ENCODE measurements around the gene NOC2L.

Gene NOC2L

DNA sequence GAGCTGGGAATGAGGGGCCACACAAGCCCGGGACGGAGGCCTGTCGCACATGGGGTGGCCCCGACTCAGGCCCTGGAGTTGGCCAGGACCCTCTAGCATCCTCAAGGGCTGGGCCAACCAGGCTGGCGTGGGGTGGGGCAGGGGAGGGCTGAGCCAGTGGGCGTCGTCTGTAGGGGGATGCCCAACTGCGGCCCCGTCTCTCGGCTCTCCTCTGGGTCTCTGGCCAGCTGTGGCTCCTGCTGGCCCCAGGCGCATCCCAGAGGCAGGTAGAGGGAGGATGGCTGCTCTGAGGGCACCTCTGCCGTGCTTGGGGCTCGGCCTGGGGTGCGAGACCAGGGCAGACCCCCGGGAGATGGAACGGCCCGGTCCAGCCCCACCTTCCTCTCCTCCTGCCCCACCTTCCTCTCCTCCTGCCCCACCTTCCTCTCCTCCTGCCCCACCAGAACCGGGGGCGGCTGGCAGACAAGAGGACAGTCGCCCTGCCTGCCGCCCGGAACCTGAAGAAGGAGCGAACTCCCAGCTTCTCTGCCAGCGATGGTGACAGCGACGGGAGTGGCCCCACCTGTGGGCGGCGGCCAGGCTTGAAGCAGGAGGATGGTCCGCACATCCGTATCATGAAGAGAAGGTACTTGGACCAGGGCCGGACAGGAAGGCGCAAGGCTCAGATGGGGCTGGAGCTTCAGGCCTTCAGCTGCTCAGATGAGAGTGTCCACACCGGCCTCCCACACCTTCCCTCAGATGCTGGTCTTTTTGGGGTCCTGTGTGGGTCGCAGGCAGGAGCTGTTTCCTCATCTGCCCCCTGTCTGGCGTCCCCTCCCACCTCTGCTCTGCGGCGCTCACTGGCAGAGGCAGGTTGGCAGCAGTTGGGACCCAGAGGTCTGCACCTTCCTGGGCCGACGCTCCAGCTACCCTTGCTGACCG is 29.1 kb downstream of the NOC2L start:
- DNase-seq (ENCODE audit: low read depth), result no peak

GRCh38 chr1:928825-929661 is 30.0 kb downstream of the NOC2L start:
- no peak for DNase-seq (ENCODE audit: low read depth)

DNA sequence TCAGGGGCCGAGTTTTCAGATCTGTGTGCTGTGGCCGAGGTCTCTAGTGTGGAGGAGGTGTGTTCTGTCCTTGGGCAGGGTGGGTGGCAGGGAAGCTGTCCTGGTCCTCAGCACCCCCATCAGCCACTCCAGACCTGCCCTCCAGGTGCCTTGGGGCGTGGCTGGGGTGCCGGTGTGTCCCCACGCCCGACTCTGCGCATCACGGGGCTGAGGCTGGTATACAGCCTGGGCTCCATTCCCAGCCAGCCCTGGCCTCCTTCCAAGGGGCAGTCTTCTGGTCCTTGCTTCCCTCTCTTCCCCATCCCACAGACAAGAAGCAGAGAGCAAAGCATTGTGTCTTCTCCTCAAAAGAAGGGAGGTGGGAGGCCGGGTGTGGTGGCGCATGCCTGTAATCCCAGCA is 31.3 kb downstream of the NOC2L start:
- no peak for DNase-seq (ENCODE audit: low read depth)

DNA sequence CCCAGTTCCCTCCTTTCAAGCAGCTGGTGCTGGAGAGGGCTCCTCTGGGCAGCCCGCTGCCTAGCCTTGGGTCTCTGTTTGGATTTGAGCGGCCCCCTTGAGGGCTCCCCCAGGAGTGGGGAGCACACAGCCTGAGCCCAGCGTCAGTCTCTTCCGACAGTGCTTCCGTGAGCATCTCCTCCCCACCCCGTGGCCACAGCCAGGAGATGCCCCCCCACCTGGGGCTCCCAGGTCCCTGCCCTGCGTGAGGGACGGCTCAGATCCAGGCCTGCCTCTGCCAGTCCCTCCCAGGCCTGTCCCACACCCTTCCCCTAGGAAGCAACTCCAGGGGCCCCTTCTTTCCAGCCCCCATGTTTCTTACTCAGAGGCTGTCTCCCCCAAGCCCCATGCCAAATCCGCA is 31.8 kb downstream of the NOC2L start:
- DNase-seq (ENCODE audit: low read depth), result no peak

- no peak for DNase-seq (ENCODE audit: low read depth)
Observed at GRCh38 chr1:925561-926421, 33.3 kb downstream of the NOC2L start.

- no peak for DNase-seq (ENCODE audit: low read depth)
Observed at GRCh38 chr1:924656-925560, 34.1 kb downstream of the NOC2L start.

GRCh38 chr1:923991-924655 is 34.9 kb downstream of the NOC2L start:
- DNase-seq (ENCODE audit: low read depth), result no peak

DNA sequence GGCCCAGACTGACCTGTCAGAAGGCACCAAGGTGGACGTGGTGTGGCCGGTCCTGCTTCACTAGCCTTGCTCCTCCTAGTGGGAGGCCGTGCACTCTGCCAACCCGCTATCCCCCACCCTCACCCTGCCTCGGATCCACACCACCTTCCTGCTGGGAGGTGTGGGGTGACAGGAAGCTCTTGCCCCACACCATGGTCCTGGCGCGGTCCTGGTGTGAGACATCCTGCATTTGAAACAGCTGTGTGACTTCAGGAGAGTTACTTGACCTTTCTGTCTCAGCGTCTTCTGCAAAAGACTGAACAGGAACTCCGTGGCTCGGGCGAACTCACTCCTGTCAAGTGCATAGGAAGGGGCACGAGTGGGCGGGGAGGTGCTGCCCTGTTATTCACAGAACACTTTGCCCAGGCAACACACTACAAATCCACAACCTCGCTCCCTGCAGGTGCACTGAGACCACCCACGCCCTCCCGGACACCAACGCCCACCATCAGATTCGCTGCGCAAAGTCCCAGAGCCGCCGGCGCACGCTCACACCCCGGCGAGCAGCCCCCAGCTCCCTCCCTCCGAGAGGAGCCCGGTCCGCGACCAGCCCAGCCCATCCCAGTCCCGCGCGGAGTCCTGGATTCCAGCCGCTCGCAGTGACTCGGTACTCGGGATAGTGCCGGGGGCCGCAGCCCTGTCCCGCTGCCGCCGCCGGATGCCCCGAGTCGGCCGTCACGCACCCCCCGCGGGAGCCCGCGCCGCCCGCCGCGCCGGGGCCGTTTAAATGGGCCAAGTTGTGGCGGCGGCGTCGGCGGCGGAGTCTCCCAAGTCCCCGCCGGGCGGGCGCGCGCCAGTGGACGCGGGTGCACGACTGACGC is 35.7 kb downstream of the NOC2L start, which contains the start of gene SAMD11:
TSS of gene SAMD11 (plus strand) at position 793 of the 860 bp plus-strand sequence. CDS start 509 bp downstream, outside the sequence.
- DNase-seq (ENCODE audit: low read depth), result peak; percentile 79

DNA sequence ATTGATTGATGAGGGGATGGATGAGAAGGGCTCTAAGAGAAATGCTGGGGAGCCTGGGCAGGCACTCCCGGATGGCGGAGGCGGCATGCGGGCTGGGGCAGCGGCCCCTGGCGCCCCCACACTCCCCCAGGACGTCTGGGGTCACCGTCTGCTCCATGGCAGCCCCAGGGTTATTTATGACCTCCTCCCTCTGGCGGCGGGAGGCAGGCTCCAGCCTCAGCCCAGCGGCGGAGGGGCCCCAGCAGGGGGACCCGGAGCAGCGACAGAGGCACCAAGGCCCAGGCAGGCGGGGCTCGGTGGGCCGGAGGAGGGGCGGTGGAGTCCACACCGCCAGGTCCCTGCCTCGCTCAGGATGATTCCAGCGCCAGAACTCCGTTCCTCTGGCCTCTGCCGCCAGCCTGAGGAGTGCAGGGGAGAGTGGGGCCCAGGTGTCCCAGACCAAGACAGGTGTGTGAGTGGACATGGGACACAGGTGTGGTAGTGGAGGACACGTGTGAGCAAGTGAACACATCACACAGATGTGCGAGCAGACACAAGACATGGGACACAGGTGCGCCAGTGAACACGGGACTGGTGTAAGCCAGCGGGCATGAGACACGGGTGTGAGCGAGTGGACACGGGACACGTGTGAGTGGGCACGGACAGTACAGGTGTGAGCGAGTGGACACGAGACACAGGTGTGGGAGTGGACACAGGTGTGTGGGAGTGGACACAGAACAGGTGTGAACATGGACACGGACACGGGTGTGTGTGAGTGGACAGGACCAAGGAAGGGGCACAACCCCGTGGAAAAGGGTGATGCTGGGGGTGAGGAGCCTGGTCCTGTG is 37.8 kb downstream of the NOC2L start:
- peak; percentile 54 for DNase-seq (ENCODE audit: low read depth)

- no peak for DNase-seq (ENCODE audit: low read depth)
Observed at GRCh38 chr1:920521-920920, 38.5 kb downstream of the NOC2L start.

DNA sequence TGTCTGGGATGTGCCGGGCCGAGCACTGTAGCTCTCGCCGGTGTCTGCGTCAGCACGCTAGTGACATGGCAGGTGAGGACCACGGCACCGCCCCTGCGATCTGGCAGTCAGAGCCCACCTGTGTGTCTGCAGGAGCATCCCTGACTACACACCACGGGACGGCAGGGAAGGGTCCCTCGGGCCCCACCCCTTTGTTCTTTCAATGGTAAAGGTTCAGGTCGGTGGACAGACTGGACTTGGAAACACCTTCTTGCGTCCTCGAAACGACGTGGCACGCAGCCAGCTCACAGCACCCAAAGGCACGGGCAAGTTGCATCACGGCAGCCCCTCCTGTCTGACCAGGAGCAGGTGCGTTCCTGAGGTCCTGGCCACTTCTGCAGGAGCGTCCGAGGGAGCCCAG is 39.0 kb downstream of the NOC2L start:
- no peak for DNase-seq (ENCODE audit: low read depth)

DNA sequence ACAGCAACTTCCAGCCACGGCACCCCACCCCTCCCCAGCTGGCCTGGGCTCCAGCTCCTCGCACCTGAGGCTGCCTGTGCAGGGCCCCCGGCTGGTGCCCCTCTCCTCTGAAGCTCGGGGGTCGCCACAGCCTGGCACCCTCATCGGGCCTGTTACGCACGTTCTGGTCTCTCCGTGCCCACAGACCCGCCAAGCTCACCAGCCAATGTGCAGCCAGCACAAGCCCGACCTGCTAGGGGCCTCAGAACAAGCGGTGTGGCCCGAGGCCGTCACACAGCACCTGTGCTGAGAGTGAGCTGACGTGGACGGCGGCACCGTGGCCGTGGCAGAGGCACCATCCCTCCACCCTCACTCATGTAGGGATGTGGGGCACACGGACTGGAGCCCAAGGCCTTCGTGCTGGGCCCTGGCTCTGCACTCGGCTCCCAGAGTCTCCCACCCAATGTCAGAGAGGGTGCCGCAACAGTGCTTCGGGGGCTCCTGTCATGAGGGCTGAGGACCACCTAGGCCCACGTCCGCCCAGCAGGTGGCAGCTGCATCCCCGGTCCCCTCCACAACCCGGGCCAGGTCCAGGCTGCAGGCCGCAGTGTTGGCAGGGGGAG is 39.7 kb downstream of the NOC2L start:
- no peak for DNase-seq (ENCODE audit: low read depth)

DNA sequence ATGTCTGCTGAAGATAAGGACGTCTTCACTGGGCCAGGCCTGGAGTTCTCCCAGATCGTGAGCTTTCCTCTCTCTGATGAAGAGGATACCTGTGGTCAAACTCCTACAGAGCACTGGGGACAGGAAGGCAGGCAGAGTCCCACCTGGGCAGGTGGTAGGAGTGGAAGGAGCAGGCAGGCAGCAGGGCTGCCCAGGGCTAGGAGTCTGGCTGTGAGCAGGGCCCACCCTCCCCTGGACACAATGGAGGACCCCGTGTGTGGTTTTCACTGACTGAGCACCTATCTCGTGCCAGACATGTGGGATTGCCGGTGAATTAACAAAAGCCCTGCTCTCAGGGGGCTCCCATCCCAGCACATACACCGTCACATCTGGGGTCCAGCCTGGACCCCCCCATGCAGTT is 40.2 kb downstream of the NOC2L start:
- no peak for DNase-seq (ENCODE audit: low read depth)

GRCh38 chr1:918353-918752 is 40.7 kb downstream of the NOC2L start:
- no peak for DNase-seq (ENCODE audit: low read depth)

- no peak for DNase-seq (ENCODE audit: low read depth)
Observed at GRCh38 chr1:917466-918091, 41.5 kb downstream of the NOC2L start.

GRCh38 chr1:917076-917459 is 42.0 kb downstream of the NOC2L start:
- DNase-seq (ENCODE audit: low read depth), result no peak

All from stromal cell of bone marrow (primary cell).